Lung (tissue), 12 donors: ENCODE measurements around the gene CYS1. TPM values are rescaled to one million over a fixed set of nuclear protein-coding genes. Genes with fewer than 3 reads are reported as not detected.

ENCODE experiments used
- ATAC-seq: fragments of 200-7000 bp; cut with Tn5 transposase; one replicate; pipeline ENCODE4 v1.9.1; 2020; ENCODE audit warnings: moderate number of reproducible peaks; ENCODE audit not compliant: insufficient read depth, low FRiP score
- DNase-seq, 3 donors: peaks; one replicate each; pipeline ENCODE4 v3.0.0-alpha.2; 2013 to 2017
- H3K27ac ChIP-seq, 2 donors: one replicate each; pipeline ENCODE4 v1.5.1; 2013; ENCODE audit warnings: mild to moderate bottlenecking in 2 of 2, moderate library complexity in 2 of 2, control low read depth in 1 of 2, inconsistent platforms in 1 of 2, low read depth in 1 of 2, low read length in 1 of 2
- H3K27me3 ChIP-seq, 3 donors: one replicate each; pipeline ENCODE4 v1.5.1; 2013; ENCODE audit warnings: low read length in 2 of 3; ENCODE audit not compliant: control insufficient read depth in 3 of 3, insufficient read depth in 3 of 3
- H3K36me3 ChIP-seq, 4 donors: one replicate each; pipeline ENCODE4 v1.5.1; 2013; ENCODE audit warnings: low read length in 4 of 4, mild to moderate bottlenecking in 1 of 4, moderate library complexity in 1 of 4; ENCODE audit not compliant: control insufficient read depth in 4 of 4, insufficient read depth in 4 of 4
- H3K4me1 ChIP-seq, 5 donors: one replicate each; pipeline ENCODE4 v1.5.1; 2013; ENCODE audit warnings: low read length in 5 of 5, mild to moderate bottlenecking in 2 of 5, moderate library complexity in 1 of 5; ENCODE audit not compliant: control insufficient read depth in 5 of 5, insufficient read depth in 5 of 5
- H3K4me3 ChIP-seq: one replicate; pipeline ENCODE4 v1.5.1; 2013; ENCODE audit warnings: mild to moderate bottlenecking, control low read depth, moderate library complexity
- H3K9ac ChIP-seq, 2 donors: one replicate each; pipeline ENCODE4 v1.5.1; 2013; ENCODE audit warnings: low read length in 2 of 2, control low read depth in 1 of 2; ENCODE audit not compliant: insufficient read depth in 1 of 2
- H3K9me3 ChIP-seq, 4 donors: one replicate each; pipeline ENCODE4 v1.5.1; 2013; ENCODE audit warnings: low read length in 3 of 4, mild to moderate bottlenecking in 1 of 4, moderate library complexity in 1 of 4; ENCODE audit not compliant: control insufficient read depth in 4 of 4, insufficient read depth in 3 of 4
- WGBS, 2 donors: extraction: QIAGEN DNeasy Blood & Tissue Kit; methylation state at CpG; one replicate each; pipeline ENCODE4 v1.1.7; 2013; 5-methylcytosine and 5-hydroxymethylcytosine counted together
- polyA plus RNA-seq, 2 donors: library from polyadenylated mRNA; stranded (reverse); fragments of 200-250 nt; gene quantifications; one replicate each; pipeline ENCODE4 v1.2.1, GENCODE V29; 2013
- total RNA-seq, 2 donors: library from RNA; depleted of rRNA in 1 of 2; stranded (reverse); fragments of >200 nt in 1 of 2; gene quantifications; one replicate each; pipeline ENCODE4 v1.2.1, GENCODE V29; 2014 to 2021
- TF ChIP-seq, protein P1 (sequence below): IDR thresholded peaks from 2 replicates; pipeline ENCODE4 v1.5.1; 2012; ENCODE audit warnings: mild to moderate bottlenecking; ENCODE audit errors: control extremely low read depth, extremely low read depth
- donor health status: control.
- donor health status: control.
- donor health status: Bipolar disorder and iron deficiency.
- donor health status: healthy.
- donor health status: DM: yes; HTN: yes; CAD: no.

The CYS1 gene
- total and polyA plus RNA-seq, 4 donors: 0.35 to 5.1 (median 1.0) TPM

DNA sequence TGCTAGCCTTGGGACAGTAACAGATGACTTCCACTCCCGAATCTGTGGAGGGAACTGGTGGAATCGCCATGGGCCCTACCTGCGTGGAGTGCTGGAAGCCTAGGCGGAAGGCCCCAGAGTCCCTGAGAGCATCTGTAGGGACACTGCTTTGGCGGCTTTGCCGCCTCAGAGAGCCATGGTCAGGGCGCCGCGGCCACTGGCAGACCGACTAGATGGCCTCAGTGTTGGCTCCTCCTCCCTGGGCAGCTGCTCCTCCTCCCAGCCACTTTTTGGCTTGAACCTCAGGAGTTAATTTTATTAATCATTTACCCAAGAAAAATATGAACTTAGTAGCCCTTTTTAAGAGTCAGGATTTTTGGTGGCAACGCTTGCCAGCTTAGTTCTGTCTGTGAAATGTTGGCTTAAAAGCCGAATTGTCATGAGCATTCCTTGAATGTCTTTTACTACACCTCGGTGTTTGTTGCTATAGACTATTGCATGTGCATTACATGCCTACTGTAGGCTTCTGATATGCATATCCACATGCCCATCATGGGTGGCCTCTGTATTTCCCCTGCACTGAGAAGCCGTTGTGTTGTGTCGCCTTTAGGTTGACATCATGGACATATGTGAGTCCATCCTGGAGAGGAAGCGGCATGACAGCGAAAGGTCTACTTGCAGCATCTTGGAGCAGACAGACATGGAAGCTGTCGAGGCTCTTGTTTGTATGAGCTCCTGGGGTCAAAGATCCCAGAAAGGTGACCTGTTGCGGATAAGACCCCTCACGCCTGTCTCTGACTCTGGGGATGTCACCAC lies 34.5 kb downstream of the CYS1 start:
- Histone ChIP-seq H3K36me3 (peaks cover 2 to 31% (median 7%) of the 10 kb centered on the region in 4 donors), H3K9ac (no peak overlapping the region), H3K4me1 (peaks cover 0 to 23% (median 12%) of the 10 kb centered on the region in 5 donors), H3K27me3 (no peaks in the 10 kb centered on the region), H3K4me3 (no peak overlapping the region), H3K27ac (peak overlapping the region in 1 of 2 donors; percentile 40), H3K9me3 (no peaks in the 10 kb centered on the region)
- no peak for ATAC-seq
- WGBS, 2 donors: 73 to 87% methylated on average over 20 of the region's 20 CpGs
- TF ChIP-seq, protein P1, sequence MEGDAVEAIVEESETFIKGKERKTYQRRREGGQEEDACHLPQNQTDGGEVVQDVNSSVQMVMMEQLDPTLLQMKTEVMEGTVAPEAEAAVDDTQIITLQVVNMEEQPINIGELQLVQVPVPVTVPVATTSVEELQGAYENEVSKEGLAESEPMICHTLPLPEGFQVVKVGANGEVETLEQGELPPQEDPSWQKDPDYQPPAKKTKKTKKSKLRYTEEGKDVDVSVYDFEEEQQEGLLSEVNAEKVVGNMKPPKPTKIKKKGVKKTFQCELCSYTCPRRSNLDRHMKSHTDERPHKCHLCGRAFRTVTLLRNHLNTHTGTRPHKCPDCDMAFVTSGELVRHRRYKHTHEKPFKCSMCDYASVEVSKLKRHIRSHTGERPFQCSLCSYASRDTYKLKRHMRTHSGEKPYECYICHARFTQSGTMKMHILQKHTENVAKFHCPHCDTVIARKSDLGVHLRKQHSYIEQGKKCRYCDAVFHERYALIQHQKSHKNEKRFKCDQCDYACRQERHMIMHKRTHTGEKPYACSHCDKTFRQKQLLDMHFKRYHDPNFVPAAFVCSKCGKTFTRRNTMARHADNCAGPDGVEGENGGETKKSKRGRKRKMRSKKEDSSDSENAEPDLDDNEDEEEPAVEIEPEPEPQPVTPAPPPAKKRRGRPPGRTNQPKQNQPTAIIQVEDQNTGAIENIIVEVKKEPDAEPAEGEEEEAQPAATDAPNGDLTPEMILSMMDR: no peak
- DNase-seq: no peak

DNA sequence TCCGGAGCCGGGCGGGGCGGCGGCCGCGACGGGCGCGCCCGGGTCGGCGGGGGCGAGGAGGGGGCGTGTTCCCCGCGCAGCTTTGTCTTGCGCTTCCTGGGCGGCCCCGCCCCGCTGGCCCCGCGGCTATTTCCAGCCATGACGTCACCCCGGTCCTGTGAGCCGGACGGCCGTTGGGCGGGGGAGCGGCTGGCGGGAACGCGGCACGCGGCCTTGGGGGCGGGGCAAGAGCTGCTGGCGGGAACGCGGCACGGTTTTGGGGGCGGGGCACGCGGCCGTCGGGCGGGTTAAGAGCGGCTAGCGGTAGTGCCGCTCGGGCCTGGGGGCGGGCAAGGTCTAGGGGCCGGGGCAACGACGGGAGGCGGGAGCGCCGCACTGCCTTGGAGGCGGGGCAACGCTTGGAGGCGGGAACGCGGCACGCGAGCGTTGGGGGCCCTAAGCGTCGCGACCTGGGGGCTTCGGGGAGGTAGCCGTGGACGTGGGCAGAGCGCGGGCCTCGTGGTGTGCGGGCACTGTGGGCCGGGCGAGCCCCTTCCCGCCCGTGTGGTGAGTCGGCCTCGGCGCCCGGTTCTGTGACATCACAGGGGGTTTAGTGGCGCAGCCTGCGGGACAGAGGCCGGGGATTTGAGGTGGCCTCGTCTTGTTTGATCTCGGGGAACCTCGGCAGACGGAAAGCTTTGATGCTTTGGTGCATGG lies 36.2 kb downstream of the CYS1 start:
- peak; percentile 83 for ATAC-seq
- 10 to 30% methylated on average over 39 to 90 of the region's 90 CpGs for WGBS, 2 donors
- DNase-seq: peak; percentile 94 to 97 (median 97)
- no peaks in the 10 kb centered on the region for H3K9me3 ChIP-seq
- peak overlapping the region; percentile 16 to 61 for H3K9ac ChIP-seq
- no peaks in the 10 kb centered on the region for H3K27me3 ChIP-seq
- peaks cover 2 to 28% (median 5%) of the 10 kb centered on the region in 4 donors for H3K36me3 ChIP-seq
- H3K4me3 ChIP-seq: peak overlapping the region; percentile 67
- peak overlapping the region; percentile 98 to 99 for H3K27ac ChIP-seq
- TF ChIP-seq, protein P1: no peak
- peaks cover 0 to 16% (median 11%) of the 10 kb centered on the region in 5 donors for H3K4me1 ChIP-seq

DNA sequence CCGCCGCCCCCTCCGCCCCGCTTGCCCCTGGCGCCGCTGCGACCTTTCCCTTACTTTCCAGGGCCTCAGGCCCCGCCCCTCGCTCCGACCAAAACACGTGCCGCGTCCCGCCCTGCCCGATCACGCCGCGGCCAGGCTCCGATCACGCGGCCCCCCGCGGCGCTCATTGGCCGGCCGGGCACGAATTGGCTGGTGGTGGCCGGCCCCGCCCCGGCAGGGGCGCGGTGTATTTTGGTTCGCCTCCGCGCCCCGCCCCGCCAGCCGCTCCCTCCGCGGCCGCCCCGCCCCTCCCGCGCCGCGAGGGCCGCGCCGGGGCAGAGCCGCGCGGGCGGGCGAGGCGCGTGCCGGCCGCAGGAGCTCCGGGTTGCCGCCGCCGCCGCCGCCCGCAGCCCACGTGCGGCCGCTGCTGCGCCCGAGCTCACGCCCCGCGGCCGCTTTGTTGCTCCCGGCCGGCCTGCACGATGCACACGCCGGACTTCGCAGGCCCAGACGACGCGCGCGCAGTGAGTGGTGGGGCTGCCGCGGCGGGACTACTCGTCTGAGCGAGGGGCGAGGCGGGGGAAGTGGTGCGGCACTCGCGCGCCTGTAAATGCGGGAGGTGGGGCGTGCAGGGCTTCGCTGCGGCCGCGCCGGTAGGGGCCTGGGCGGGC lies 36.8 kb downstream of the CYS1 start, which contains the start of gene KLF11:
Gene KLF11, plus strand, starts transcription at position 295 of the 650 bp plus-strand sequence. Its CDS starts 167 bp downstream, at position 462.
- TF ChIP-seq, protein P1: no peak
- DNase-seq (peak; percentile 94 to 97 (median 95)), ATAC-seq (peak; percentile 81)
- peak within 1 kb of the TSS; percentile 16 to 84 for H3K9ac ChIP-seq
- H3K27me3 ChIP-seq: no peaks in the 10 kb centered on the region
- H3K27ac ChIP-seq: peak within 1 kb of the TSS; percentile 98 to 99
- peak within 1 kb of the TSS; percentile 67 for H3K4me3 ChIP-seq
- peaks cover 2 to 25% (median 4%) of the 10 kb centered on the region in 4 donors for H3K36me3 ChIP-seq
- no peaks in the 10 kb centered on the region for H3K9me3 ChIP-seq
- 0 to 1% methylated on average over 64 to 104 of the region's 104 CpGs for WGBS, 2 donors
- peaks cover 0 to 12% (median 10%) of the 10 kb centered on the region in 5 donors for H3K4me1 ChIP-seq
